ENCODE data around the gene AGAP1. TPM values are rescaled to one million over a fixed set of nuclear protein-coding genes. Genes with fewer than 3 reads are reported as not detected.

The AGAP1 gene
- total RNA-seq, 2 donors from 2014 or later, result 32.8 to 34.7 TPM

GRCh38 chr2:236092714-236093113, 598.9 kb downstream of the AGAP1 start:
- Mint-ChIP-seq H3K36me3 (ENCODE audit: low read depth) (no peaks in the 10 kb centered on the region), H3K27me3 (ENCODE audit: insufficient read depth) (no peaks in the 10 kb centered on the region), H3K9me3 (no peaks in the 10 kb centered on the region)

GRCh38 chr2:236093134-236093533, 599.3 kb downstream of the AGAP1 start:
- no peaks in the 10 kb centered on the region for H3K9me3 Mint-ChIP-seq

More at GRCh38 chr2:236092714-236093113, 598.9 kb downstream of the AGAP1 start:
- H3K27ac Mint-ChIP-seq, result no peak overlapping the region
- H3K36me3 ChIP-seq (ENCODE audit: control insufficient read depth, insufficient read depth, low read length), result no peaks in the 10 kb centered on the region
- DNase-seq, result no peak
- peak; percentile 43 for TF ChIP-seq CTCF (conservative IDR thresholded peaks at IDR 0.05)
- peaks cover 6% of the 10 kb centered on the region for H3K4me1 Mint-ChIP-seq
- no peaks in the 10 kb centered on the region for H3K27me3 ChIP-seq (ENCODE audit: control insufficient read depth, insufficient read depth, low read length, poor library complexity, severe bottlenecking)
- 58 to 80% methylated on average over 4 of the region's 4 CpGs for WGBS, 2 experiments (ENCODE audit: insufficient coverage in 1 of 2, insufficient read length in 1 of 2)
- no peak overlapping the region for H3K27ac ChIP-seq (ENCODE audit: low read depth, low read length)
- H3K4me1 ChIP-seq (ENCODE audit: control insufficient read depth, insufficient read depth, low read length), result no peaks in the 10 kb centered on the region
- H3K9ac ChIP-seq (ENCODE audit: extremely low read depth, low read length, poor library complexity, severe bottlenecking), result no peak overlapping the region
- H3K4me3 Mint-ChIP-seq, result no peak overlapping the region
- H3K9me3 ChIP-seq (ENCODE audit: control insufficient read depth, low read length), result no peaks in the 10 kb centered on the region
- no peak overlapping the region for H3K4me3 ChIP-seq (ENCODE audit: low read length)

GRCh38 chr2:236095504-236095903, 601.7 kb downstream of the AGAP1 start:
- no peaks in the 10 kb centered on the region for H3K9me3 ChIP-seq (ENCODE audit: control insufficient read depth, low read length)
- Mint-ChIP-seq H3K9me3 (no peaks in the 10 kb centered on the region), H3K4me1 (no peaks in the 10 kb centered on the region), H3K27me3 (ENCODE audit: insufficient read depth) (no peaks in the 10 kb centered on the region), H3K36me3 (ENCODE audit: low read depth) (no peaks in the 10 kb centered on the region), H3K27ac (no peak overlapping the region), H3K4me3 (no peak overlapping the region)
- no peaks in the 10 kb centered on the region for H3K4me1 ChIP-seq (ENCODE audit: control insufficient read depth, insufficient read depth, low read length)
- H3K36me3 ChIP-seq (ENCODE audit: control insufficient read depth, insufficient read depth, low read length), result no peaks in the 10 kb centered on the region
- WGBS, 2 experiments (ENCODE audit: insufficient coverage in 1 of 2, insufficient read length in 1 of 2), result 97 to 99% methylated on average over 2 of the region's 2 CpGs
- TF ChIP-seq CTCF (conservative IDR thresholded peaks at IDR 0.05), result no peak
- no peak overlapping the region for H3K9ac ChIP-seq (ENCODE audit: extremely low read depth, low read length, poor library complexity, severe bottlenecking)
- DNase-seq, result no peak
- no peaks in the 10 kb centered on the region for H3K27me3 ChIP-seq (ENCODE audit: control insufficient read depth, insufficient read depth, low read length, poor library complexity, severe bottlenecking)
- H3K27ac ChIP-seq (ENCODE audit: low read depth, low read length), result no peak overlapping the region
- H3K4me3 ChIP-seq (ENCODE audit: low read length), result no peak overlapping the region

More at GRCh38 chr2:236093134-236093533, 599.3 kb downstream of the AGAP1 start:
- Mint-ChIP-seq H3K27ac (no peak overlapping the region), H3K27me3 (ENCODE audit: insufficient read depth) (no peaks in the 10 kb centered on the region), H3K4me3 (no peak overlapping the region), H3K36me3 (ENCODE audit: low read depth) (no peaks in the 10 kb centered on the region), H3K4me1 (peaks cover 2% of the 10 kb centered on the region)
- H3K4me1 ChIP-seq (ENCODE audit: control insufficient read depth, insufficient read depth, low read length), result no peaks in the 10 kb centered on the region
- no peaks in the 10 kb centered on the region for H3K9me3 ChIP-seq (ENCODE audit: control insufficient read depth, low read length)
- H3K27me3 ChIP-seq (ENCODE audit: control insufficient read depth, insufficient read depth, low read length, poor library complexity, severe bottlenecking), result no peaks in the 10 kb centered on the region
- TF ChIP-seq CTCF (conservative IDR thresholded peaks at IDR 0.05), result peak; percentile 22
- no peak overlapping the region for H3K4me3 ChIP-seq (ENCODE audit: low read length)
- no peak overlapping the region for H3K27ac ChIP-seq (ENCODE audit: low read depth, low read length)
- no peak overlapping the region for H3K9ac ChIP-seq (ENCODE audit: extremely low read depth, low read length, poor library complexity, severe bottlenecking)
- H3K36me3 ChIP-seq (ENCODE audit: control insufficient read depth, insufficient read depth, low read length), result no peaks in the 10 kb centered on the region
- no peak for DNase-seq
- 72 to 85% methylated on average over 4 to 6 of the region's 6 CpGs for WGBS, 2 experiments (ENCODE audit: insufficient coverage in 1 of 2, insufficient read length in 1 of 2)

Measured in endodermal cell (in vitro differentiated cells).